ENCODE data around the gene DMRTA2. TPM values are rescaled to one million over a fixed set of nuclear protein-coding genes. Genes with fewer than 3 reads are reported as not detected.

DMRTA2 gene
- total RNA-seq, 2 donors from 2014 or later: not detected

- Mint-ChIP-seq H3K27me3 (peaks cover 29% of the 10 kb centered on the region), H3K27ac (no peak overlapping the region), H3K9me3 (no peaks in the 10 kb centered on the region), H3K4me1 (no peaks in the 10 kb centered on the region), H3K4me3 (no peak overlapping the region), H3K36me3 (ENCODE audit: low read depth) (no peaks in the 10 kb centered on the region)
- ATAC-seq (replicated peaks): no peak
These were observed 49.7 kb downstream of the DMRTA2 start for GRCh38 chr1:50373532-50373931.

GRCh38 chr1:50371749-50372148, 51.5 kb downstream of the DMRTA2 start:
- no peak for ATAC-seq (replicated peaks)
- Mint-ChIP-seq H3K27me3 (peaks cover 29% of the 10 kb centered on the region), H3K4me1 (no peaks in the 10 kb centered on the region)

GRCh38 chr1:50369830-50370229, 53.4 kb downstream of the DMRTA2 start:
- no peak for ATAC-seq (replicated peaks)
- no peaks in the 10 kb centered on the region for H3K9me3 Mint-ChIP-seq
- H3K27me3 Mint-ChIP-seq: peaks cover 34% of the 10 kb centered on the region
- no peak overlapping the region for H3K4me3 Mint-ChIP-seq
- no peaks in the 10 kb centered on the region for H3K4me1 Mint-ChIP-seq
- no peaks in the 10 kb centered on the region for H3K36me3 Mint-ChIP-seq (ENCODE audit: low read depth)
- H3K27ac Mint-ChIP-seq: no peak overlapping the region

More at GRCh38 chr1:50371749-50372148, 51.5 kb downstream of the DMRTA2 start:
- Mint-ChIP-seq H3K9me3 (no peaks in the 10 kb centered on the region), H3K4me3 (no peak overlapping the region), H3K36me3 (ENCODE audit: low read depth) (no peaks in the 10 kb centered on the region), H3K27ac (no peak overlapping the region)

- H3K4me1 Mint-ChIP-seq: no peaks in the 10 kb centered on the region
- ATAC-seq (replicated peaks): no peak
- H3K27ac Mint-ChIP-seq: no peak overlapping the region
- peaks cover 35% of the 10 kb centered on the region for H3K27me3 Mint-ChIP-seq
- no peaks in the 10 kb centered on the region for H3K36me3 Mint-ChIP-seq (ENCODE audit: low read depth)
- H3K9me3 Mint-ChIP-seq: no peaks in the 10 kb centered on the region
- no peak overlapping the region for H3K4me3 Mint-ChIP-seq
These were observed 54.1 kb downstream of the DMRTA2 start for GRCh38 chr1:50369008-50369634.

GRCh38 chr1:50368179-50369007, 54.9 kb downstream of the DMRTA2 start:
- H3K27me3 Mint-ChIP-seq: peaks cover 35% of the 10 kb centered on the region
- no peaks in the 10 kb centered on the region for H3K9me3 Mint-ChIP-seq
- H3K4me1 Mint-ChIP-seq: no peaks in the 10 kb centered on the region
- peak; percentile 28 for ATAC-seq (replicated peaks)
- H3K4me3 Mint-ChIP-seq: no peak overlapping the region
- H3K36me3 Mint-ChIP-seq (ENCODE audit: low read depth): no peaks in the 10 kb centered on the region
- no peak overlapping the region for H3K27ac Mint-ChIP-seq

All from activated T-helper 17 cell treated with anti-CD3 and anti-CD28 coated beads, Interleukin-2, amount 50 U/mL, for 72 hours (primary cell).